ENCODE data around the gene DENND6A. TPM values are rescaled to one million over a fixed set of nuclear protein-coding genes. Genes with fewer than 3 reads are reported as not detected.
A peak's percentile ranks its signal among the peaks of the same experiment; 100 is the strongest.
"Not testable (repeated sequence)": the region's sequence is repeated elsewhere in the genome, so short reads cannot be mapped to it uniquely, and the experiment has no call there.

DENND6A gene
- total and polyA plus RNA-seq, 2 donors (not counting 1 experiment from before 2014, with no cell fraction given) = 11.4 to 13.4 TPM

DNA sequence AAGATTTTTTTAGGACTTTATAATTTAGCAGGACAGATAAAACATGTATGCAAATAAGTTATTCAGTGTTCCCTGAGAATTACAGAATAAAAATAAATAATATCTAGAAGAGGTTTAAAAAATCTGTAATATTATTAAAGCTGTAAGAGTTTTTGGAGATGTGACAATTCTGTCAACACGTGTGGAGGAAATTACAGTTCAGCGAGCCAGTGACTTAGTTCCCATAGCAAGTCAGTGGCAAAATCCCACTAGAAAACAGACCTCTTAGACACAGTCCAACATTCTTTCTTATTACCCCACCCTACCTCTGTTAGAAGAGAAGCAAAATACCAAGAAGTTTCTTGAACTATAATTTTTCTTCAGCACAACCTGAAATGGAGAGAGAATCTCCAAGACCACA lies 16.2 kb upstream of the DENND6A start:
- Histone ChIP-seq H4K20me1 (ENCODE audit: control insufficient read depth, extremely low read depth, insufficient read depth, low read length) (no peaks in the 10 kb centered on the region), H3K4me2 (ENCODE audit: extremely low read depth, insufficient read depth, low read length) (no peak overlapping the region), H3K4me3 (replicated peaks in 1 of 4; ENCODE audit: control extremely low read depth in 1 of 4, insufficient read depth in 1 of 4, low read depth in 3 of 4, low read length in 4 of 4) (no peak overlapping the region), H2AFZ (ENCODE audit: low read length) (no peak overlapping the region), H3K4me1 (ENCODE audit: control insufficient read depth, extremely low read depth, insufficient read depth, low read length) (peaks cover 2% of the 10 kb centered on the region), H3K9ac (ENCODE audit: insufficient read depth, low read length) (no peak overlapping the region), H3K27me3 (ENCODE audit: control insufficient read depth, insufficient read depth, low read length) (no peaks in the 10 kb centered on the region), H3K27ac (ENCODE audit: insufficient read depth, low read length) (no peak overlapping the region), H3K79me2 (ENCODE audit: control insufficient read depth, insufficient read depth, low read length) (no peaks in the 10 kb centered on the region), H3K9me3 (ENCODE audit: control insufficient read depth, insufficient read depth, low read depth, low read length) (no peaks in the 10 kb centered on the region), H3K36me3 (ENCODE audit: control insufficient read depth, insufficient read depth, low read length) (no peaks in the 10 kb centered on the region)
- DNase-seq (ENCODE audit: low read depth in 2 of 2) = no peak
- TF ChIP-seq EZH2 (IDR thresholded peaks at IDR 0.05; ENCODE audit: low read length, missing control alignments) = no peak

DNA sequence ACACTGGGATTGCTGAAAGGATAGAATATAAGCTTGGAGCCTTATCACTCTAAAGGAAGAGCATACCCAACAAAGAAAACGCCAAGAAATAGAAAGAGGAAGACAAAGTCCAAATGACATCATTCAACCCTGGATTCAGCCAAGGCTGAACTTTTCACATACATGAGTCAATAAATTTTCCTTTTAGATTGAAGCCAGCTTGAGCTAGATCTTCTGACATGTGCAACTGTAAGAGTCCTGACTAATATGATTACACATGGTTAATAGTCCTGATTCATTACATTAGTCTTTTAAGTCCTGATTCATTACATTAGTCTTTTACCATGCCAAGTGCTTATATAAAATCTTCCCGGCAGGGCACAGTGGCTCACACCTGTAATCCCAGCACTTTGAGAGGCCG lies 13.6 kb upstream of the DENND6A start:
- peak; percentile 78 to 88 for DNase-seq (ENCODE audit: low read depth in 2 of 2)
- no peaks in the 10 kb centered on the region for H3K9me3 ChIP-seq (ENCODE audit: control insufficient read depth, insufficient read depth, low read depth, low read length)
- no peak for TF ChIP-seq EZH2 (IDR thresholded peaks at IDR 0.05; ENCODE audit: low read length, missing control alignments)
- TF ChIP-seq, protein P1, sequence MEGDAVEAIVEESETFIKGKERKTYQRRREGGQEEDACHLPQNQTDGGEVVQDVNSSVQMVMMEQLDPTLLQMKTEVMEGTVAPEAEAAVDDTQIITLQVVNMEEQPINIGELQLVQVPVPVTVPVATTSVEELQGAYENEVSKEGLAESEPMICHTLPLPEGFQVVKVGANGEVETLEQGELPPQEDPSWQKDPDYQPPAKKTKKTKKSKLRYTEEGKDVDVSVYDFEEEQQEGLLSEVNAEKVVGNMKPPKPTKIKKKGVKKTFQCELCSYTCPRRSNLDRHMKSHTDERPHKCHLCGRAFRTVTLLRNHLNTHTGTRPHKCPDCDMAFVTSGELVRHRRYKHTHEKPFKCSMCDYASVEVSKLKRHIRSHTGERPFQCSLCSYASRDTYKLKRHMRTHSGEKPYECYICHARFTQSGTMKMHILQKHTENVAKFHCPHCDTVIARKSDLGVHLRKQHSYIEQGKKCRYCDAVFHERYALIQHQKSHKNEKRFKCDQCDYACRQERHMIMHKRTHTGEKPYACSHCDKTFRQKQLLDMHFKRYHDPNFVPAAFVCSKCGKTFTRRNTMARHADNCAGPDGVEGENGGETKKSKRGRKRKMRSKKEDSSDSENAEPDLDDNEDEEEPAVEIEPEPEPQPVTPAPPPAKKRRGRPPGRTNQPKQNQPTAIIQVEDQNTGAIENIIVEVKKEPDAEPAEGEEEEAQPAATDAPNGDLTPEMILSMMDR (conservative IDR thresholded peaks at IDR 0.05 in 1 of 2, IDR thresholded peaks at IDR 0.05 in 1 of 2; ENCODE audit: low read depth in 1 of 2, low read length in 2 of 2) = no peak
- H3K4me2 ChIP-seq (ENCODE audit: extremely low read depth, insufficient read depth, low read length) = no peak overlapping the region
- no peaks in the 10 kb centered on the region for H3K36me3 ChIP-seq (ENCODE audit: control insufficient read depth, insufficient read depth, low read length)
- H3K79me2 ChIP-seq (ENCODE audit: control insufficient read depth, insufficient read depth, low read length) = no peaks in the 10 kb centered on the region
- peaks cover 2% of the 10 kb centered on the region for H3K4me1 ChIP-seq (ENCODE audit: control insufficient read depth, extremely low read depth, insufficient read depth, low read length)
- no peak overlapping the region for H3K27ac ChIP-seq (ENCODE audit: insufficient read depth, low read length)
- no peak overlapping the region for H3K4me3 ChIP-seq (replicated peaks in 1 of 4; ENCODE audit: control extremely low read depth in 1 of 4, insufficient read depth in 1 of 4, low read depth in 3 of 4, low read length in 4 of 4)
- H3K27me3 ChIP-seq (ENCODE audit: control insufficient read depth, insufficient read depth, low read length) = no peaks in the 10 kb centered on the region
- H3K9ac ChIP-seq (ENCODE audit: insufficient read depth, low read length) = no peak overlapping the region
- H2AFZ ChIP-seq (ENCODE audit: low read length) = no peak overlapping the region
- H4K20me1 ChIP-seq (ENCODE audit: control insufficient read depth, extremely low read depth, insufficient read depth, low read length) = no peaks in the 10 kb centered on the region

DNA sequence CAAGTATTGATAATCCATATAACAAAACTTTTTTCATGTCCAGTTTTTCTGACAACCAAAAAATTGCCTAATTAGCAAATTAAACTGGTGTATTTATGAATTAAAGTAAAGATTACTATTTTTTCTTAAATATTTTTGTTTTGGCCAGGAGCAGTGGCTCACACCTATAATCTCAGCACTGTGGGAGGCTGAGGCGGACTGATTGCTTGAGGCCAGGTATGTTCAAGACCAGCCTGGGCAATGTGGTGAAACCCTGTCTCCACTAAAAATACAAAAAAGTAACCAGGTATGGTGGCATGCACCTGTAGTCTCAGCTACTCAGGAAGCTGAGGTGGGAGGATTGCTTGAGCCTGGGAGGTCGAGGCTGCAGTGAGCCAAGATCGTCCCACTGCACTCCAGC lies 12.5 kb upstream of the DENND6A start:
- not testable (repeated sequence) for H2AFZ ChIP-seq (ENCODE audit: low read length)

DNA sequence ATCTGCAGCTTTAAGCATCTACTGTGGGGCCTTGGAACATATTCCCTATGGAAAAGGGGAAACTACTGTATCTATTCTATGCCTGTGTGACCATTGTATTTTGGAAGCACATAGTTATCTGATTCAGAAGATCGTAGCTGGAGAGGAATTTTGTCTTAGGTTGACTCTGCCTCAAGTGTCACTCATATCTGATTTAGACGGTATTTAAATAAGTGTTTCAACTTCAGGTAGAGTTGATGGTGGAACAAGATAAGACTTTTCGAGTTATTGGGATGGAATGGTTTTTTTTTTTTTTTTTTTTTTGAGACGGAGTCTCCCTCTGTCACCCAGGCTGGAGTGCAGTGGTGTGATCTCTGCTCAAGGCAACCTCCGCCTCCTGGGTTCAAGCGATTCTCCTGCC lies 8.9 kb upstream of the DENND6A start:
- no peak overlapping the region for H2AFZ ChIP-seq (ENCODE audit: low read length)
- H3K9me3 ChIP-seq (ENCODE audit: control insufficient read depth, insufficient read depth, low read depth, low read length) = no peaks in the 10 kb centered on the region
- TF ChIP-seq, protein P1 (conservative IDR thresholded peaks at IDR 0.05 in 1 of 2, IDR thresholded peaks at IDR 0.05 in 1 of 2; ENCODE audit: low read depth in 1 of 2, low read length in 2 of 2) = no peak
- TF ChIP-seq EZH2 (IDR thresholded peaks at IDR 0.05; ENCODE audit: low read length, missing control alignments) = no peak
- H3K4me3 ChIP-seq (replicated peaks in 1 of 4; ENCODE audit: control extremely low read depth in 1 of 4, insufficient read depth in 1 of 4, low read depth in 3 of 4, low read length in 4 of 4) = no peak overlapping the region
- no peak overlapping the region for H3K9ac ChIP-seq (ENCODE audit: insufficient read depth, low read length)
- no peaks in the 10 kb centered on the region for H3K27me3 ChIP-seq (ENCODE audit: control insufficient read depth, insufficient read depth, low read length)
- H3K27ac ChIP-seq (ENCODE audit: insufficient read depth, low read length) = no peak overlapping the region
- H4K20me1 ChIP-seq (ENCODE audit: control insufficient read depth, extremely low read depth, insufficient read depth, low read length) = no peaks in the 10 kb centered on the region
- no peak for DNase-seq (ENCODE audit: low read depth in 2 of 2)
- H3K4me2 ChIP-seq (ENCODE audit: extremely low read depth, insufficient read depth, low read length) = no peak overlapping the region
- H3K4me1 ChIP-seq (ENCODE audit: control insufficient read depth, extremely low read depth, insufficient read depth, low read length) = peaks cover 2% of the 10 kb centered on the region
- H3K79me2 ChIP-seq (ENCODE audit: control insufficient read depth, insufficient read depth, low read length) = no peaks in the 10 kb centered on the region
- H3K36me3 ChIP-seq (ENCODE audit: control insufficient read depth, insufficient read depth, low read length) = no peaks in the 10 kb centered on the region

More for the DNA sequence above, 12.5 kb upstream of the DENND6A start:
- H3K36me3 ChIP-seq (ENCODE audit: control insufficient read depth, insufficient read depth, low read length); H3K4me1 ChIP-seq (ENCODE audit: control insufficient read depth, extremely low read depth, insufficient read depth, low read length); H3K27ac ChIP-seq (ENCODE audit: insufficient read depth, low read length); H3K9me3 ChIP-seq (ENCODE audit: control insufficient read depth, insufficient read depth, low read depth, low read length); H3K9ac ChIP-seq (ENCODE audit: insufficient read depth, low read length); H4K20me1 ChIP-seq (ENCODE audit: control insufficient read depth, extremely low read depth, insufficient read depth, low read length); H3K4me2 ChIP-seq (ENCODE audit: extremely low read depth, insufficient read depth, low read length); H3K4me3 ChIP-seq (replicated peaks in 1 of 4; ENCODE audit: control extremely low read depth in 1 of 4, insufficient read depth in 1 of 4, low read depth in 3 of 4, low read length in 4 of 4); H3K79me2 ChIP-seq (ENCODE audit: control insufficient read depth, insufficient read depth, low read length); H3K27me3 ChIP-seq (ENCODE audit: control insufficient read depth, insufficient read depth, low read length); DNase-seq (ENCODE audit: low read depth in 2 of 2): not testable (repeated sequence)

Data from fibroblast of lung (primary cell).